Measurements from ENCODE around the gene EDRF1.

DNA sequence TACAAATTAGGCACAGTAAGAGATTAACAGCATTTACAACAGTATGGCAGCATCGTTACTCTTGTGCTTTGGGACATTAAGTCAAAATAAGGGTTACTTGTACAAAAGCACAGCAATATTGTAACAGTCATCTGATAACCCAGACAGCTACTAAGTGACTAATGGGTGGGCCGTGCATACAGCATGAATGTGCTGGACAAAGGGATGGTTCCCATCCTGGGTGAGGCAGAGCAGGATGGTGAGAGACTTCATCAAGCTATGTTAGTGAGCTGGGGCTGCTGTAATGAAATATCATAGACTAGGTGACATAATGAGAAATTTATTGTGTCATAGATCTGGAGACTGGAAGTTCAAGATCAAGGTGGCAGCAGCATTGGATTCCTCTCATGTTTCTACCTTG is 25.4 kb downstream of the EDRF1 start:
- TF ChIP-seq CTCF (IDR thresholded peaks at IDR 0.05 in 4 of 5, conservative IDR thresholded peaks at IDR 0.05 in 1 of 5) (no peak), POLR2A (IDR thresholded peaks at IDR 0.05) (no peak)
